Naive thymus-derived CD4-positive, alpha-beta T cell (primary cell): Measurements from ENCODE around the gene SLC22A31. TPM values are rescaled to one million over a fixed set of nuclear protein-coding genes. Genes with fewer than 3 reads are reported as not detected.

Experiments
- ATAC-seq: fragments of 150-1000 bp; cut with Tn5 transposase; 2 replicates; pipeline ENCODE4 v1.10.0; 2021; ENCODE audit warnings: mild to moderate bottlenecking, moderate library complexity
- CTCF ChIA-PET: fragments of 350-600 bp; sonication (Branson Sonifier 250); formaldehyde crosslinking; loops from one replicate; lab custom pipeline; 2021; ENCODE audit warnings: antibody characterized with exemption; lab: Charles Lee
- POLR2A ChIA-PET: fragments of 350-600 bp; sonication (Branson Sonifier 250); formaldehyde crosslinking; loops from one replicate; lab custom pipeline; 2021; ENCODE audit warnings: antibody characterized with exemption, inconsistent platforms; lab: Charles Lee
- DNase-seq, 9 donors: peaks; one replicate each; pipeline versions ENCODE4 v3.0.0 to v3.0.0-alpha.2; 2020 to 2022; ENCODE audit warnings: mixed read lengths in 1 of 9
- H3K27ac ChIP-seq: one replicate; pipeline ENCODE4 v1.7.0; 2013; ENCODE audit warnings: mild to moderate bottlenecking, low read depth, low read length, moderate library complexity
- H3K27me3 ChIP-seq, 2 donors: one replicate each; pipeline ENCODE4 v1.7.0; 2013; ENCODE audit warnings: low read length in 2 of 2, mild to moderate bottlenecking in 2 of 2, moderate library complexity in 2 of 2; ENCODE audit not compliant: control insufficient read depth in 2 of 2, insufficient read depth in 2 of 2
- H3K36me3 ChIP-seq, 3 experiments: 1 replicate in 2 of 3; 2 replicates in 1 of 3; pipeline ENCODE4 v1.7.0; 2013; ENCODE audit warnings: low read length in 3 of 3, mild to moderate bottlenecking in 3 of 3, moderate library complexity in 1 of 3; ENCODE audit not compliant: insufficient read depth in 3 of 3, control insufficient read depth in 2 of 3
- H3K4me1 ChIP-seq, 2 donors: one replicate each; pipeline ENCODE4 v1.7.0; 2013; ENCODE audit warnings: low read length in 2 of 2, mild to moderate bottlenecking in 2 of 2, moderate library complexity in 1 of 2; ENCODE audit not compliant: control insufficient read depth in 2 of 2, insufficient read depth in 2 of 2
- H3K4me3 ChIP-seq: 2 replicates; pipeline ENCODE4 v1.7.0; 2013; ENCODE audit warnings: mild to moderate bottlenecking, low read length
- H3K9me3 ChIP-seq, 3 experiments: 1 replicate in 2 of 3; 2 replicates in 1 of 3; pipeline ENCODE4 v1.7.0; 2013; ENCODE audit warnings: low read length in 3 of 3; ENCODE audit not compliant: control insufficient read depth in 2 of 3
- H3K27ac Mint-ChIP-seq, 9 donors: one replicate each; pipeline ENCODE4 v1.8.0; 2020 to 2022; ENCODE audit warnings: mixed read lengths in 9 of 9, mild to moderate bottlenecking in 8 of 9, moderate library complexity in 5 of 9, inconsistent platforms in 2 of 9
- H3K27me3 Mint-ChIP-seq, 5 donors: one replicate each; pipeline ENCODE4 v1.8.0; 2021 to 2022; ENCODE audit warnings: mixed read lengths in 5 of 5, mild to moderate bottlenecking in 1 of 5
- H3K36me3 Mint-ChIP-seq, 5 donors: one replicate each; pipeline ENCODE4 v1.8.0; 2020 to 2022; ENCODE audit warnings: mixed read lengths in 5 of 5, mild to moderate bottlenecking in 3 of 5, inconsistent platforms in 1 of 5
- H3K4me1 Mint-ChIP-seq, 7 donors: one replicate each; pipeline ENCODE4 v1.8.0; 2020 to 2022; ENCODE audit warnings: mixed read lengths in 7 of 7, mild to moderate bottlenecking in 3 of 7, inconsistent platforms in 1 of 7
- H3K4me3 Mint-ChIP-seq, 10 donors: one replicate each; pipeline ENCODE4 v1.8.0; 2020 to 2022; ENCODE audit warnings: mild to moderate bottlenecking in 10 of 10, mixed read lengths in 10 of 10, moderate library complexity in 6 of 10, inconsistent platforms in 2 of 10
- H3K9me3 Mint-ChIP-seq, 11 donors: one replicate each; pipeline ENCODE4 v1.8.0; 2020 to 2022; ENCODE audit warnings: mixed read lengths in 11 of 11, mild to moderate bottlenecking in 4 of 11, inconsistent platforms in 1 of 11, moderate library complexity in 1 of 11
- intact Hi-C, 2 donors: fragments of 100-400 bp; cut with micrococcal nuclease; formaldehyde crosslinking; loops; one replicate each; pipeline ENCODE4 v1.15.1; 2023
- polyA plus RNA-seq, 2 donors: library from polyadenylated mRNA; unstranded; fragments of 300-500 nt; fragmentation: Illumina TruSeq; gene quantifications; one replicate each; pipeline ENCODE4 v1.2.3, GENCODE V29; 2021
- total RNA-seq, 6 experiments: library from RNA in 5 of 6; stranded (reverse) in 5 of 6; gene quantifications; 1 replicate in 5 of 6; 2 replicates in 1 of 6; pipeline ENCODE4 v1.2.3 and lab custom pipeline; 2021 to 2026

SLC22A31 gene
- total and polyA plus RNA-seq, 7 experiments from 2014 or later = 0.33 to 4.4 (median 1.8) TPM

DNA sequence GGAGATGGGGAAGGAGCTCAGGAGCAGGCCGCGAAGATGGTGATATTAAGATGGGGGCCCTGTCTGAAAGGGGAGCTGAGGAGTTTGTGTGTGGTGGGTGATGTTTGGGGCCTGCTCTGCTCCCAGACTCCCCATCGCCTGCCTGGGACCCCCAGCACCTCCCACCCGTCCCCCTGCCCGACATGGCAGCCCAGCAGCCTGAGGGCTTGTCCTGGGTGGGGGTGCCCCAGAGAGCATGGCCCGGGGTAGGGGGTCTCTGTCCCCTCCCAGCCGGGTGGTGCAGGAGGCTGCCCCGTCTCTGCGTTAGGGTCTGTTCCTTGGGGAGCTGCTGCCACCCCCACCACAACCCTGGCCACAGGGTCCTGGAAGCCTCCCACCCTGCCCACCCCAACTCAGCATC lies 23.6 kb downstream of the SLC22A31 start:
- CTCF ChIA-PET = no interaction called here
- no peaks in the 10 kb centered on the region for H3K9me3 ChIP-seq
- peaks cover 0 to 5% of the 10 kb centered on the region in 2 donors for H3K4me1 ChIP-seq
- intact Hi-C loops = loop anchor here in 1 of 2 donors (10.0 kb wide), 1 partner anchor 722 kb away; the partner anchor contains the start of gene ZFPM1
- no peak overlapping the region for H3K4me3 ChIP-seq
- peaks cover 0 to 7% (median under 1%) of the 10 kb centered on the region in 7 donors for H3K4me1 Mint-ChIP-seq
- no peak overlapping the region for H3K27ac ChIP-seq
- ATAC-seq (no peak), DNase-seq (no peak)
- POLR2A ChIA-PET = interaction anchor here (1.1 kb wide), 1 partner anchor 9 kb away, joined by 3 read pairs; no protein-coding TSS in a partner anchor
- no peak overlapping the region for H3K4me3 Mint-ChIP-seq
- no peaks in the 10 kb centered on the region for H3K27me3 Mint-ChIP-seq
- no peak overlapping the region for H3K27ac Mint-ChIP-seq
- no peaks in the 10 kb centered on the region for H3K9me3 Mint-ChIP-seq
- H3K27me3 ChIP-seq = no peaks in the 10 kb centered on the region
- no peaks in the 10 kb centered on the region for H3K36me3 Mint-ChIP-seq
- H3K36me3 ChIP-seq = no peaks in the 10 kb centered on the region

DNA sequence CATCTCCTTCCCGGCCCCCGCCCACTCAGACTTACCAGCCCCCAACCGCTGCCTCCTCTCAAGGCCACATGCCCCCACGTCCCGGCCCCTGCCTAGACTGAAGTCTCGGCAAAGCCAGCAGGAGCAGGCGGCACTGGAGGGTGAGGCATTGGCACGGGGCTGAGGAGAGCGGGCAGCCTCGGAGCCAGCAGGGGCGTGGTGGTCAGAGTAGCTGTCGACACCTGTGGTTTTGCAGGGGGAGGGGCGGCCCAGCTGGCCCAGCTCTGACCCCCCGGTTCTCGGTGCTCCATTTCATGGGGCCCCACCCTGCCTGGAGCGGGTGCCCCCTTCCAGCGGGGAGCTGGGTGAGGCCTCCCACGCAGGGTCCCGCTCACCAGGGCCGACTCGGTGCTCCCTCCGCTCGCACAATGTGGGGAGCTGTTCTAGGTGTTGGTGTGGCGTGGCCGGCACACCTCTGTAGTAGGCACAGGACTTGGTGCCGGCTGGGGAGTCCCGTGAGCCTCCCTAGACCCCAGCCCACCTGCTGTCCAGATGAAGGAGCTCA lies 24.1 kb downstream of the SLC22A31 start:
- Histone ChIP-seq H3K27ac (no peak overlapping the region), H3K4me3 (no peak overlapping the region), H3K9me3 (no peaks in the 10 kb centered on the region), H3K36me3 (no peaks in the 10 kb centered on the region), H3K27me3 (no peaks in the 10 kb centered on the region), H3K4me1 (peaks cover 0 to under 1% of the 10 kb centered on the region in 2 donors)
- ChIA-PET POLR2A (no interaction called here), CTCF (no interaction called here)
- no peaks in the 10 kb centered on the region for H3K27me3 Mint-ChIP-seq
- no peaks in the 10 kb centered on the region for H3K9me3 Mint-ChIP-seq
- H3K27ac Mint-ChIP-seq = no peak overlapping the region
- intact Hi-C loops = loop anchor here in 1 of 2 donors (10.0 kb wide), 1 partner anchor 721 kb away; the partner anchor contains the start of gene ZFPM1
- peaks cover 0 to 2% (median 0%) of the 10 kb centered on the region in 7 donors for H3K4me1 Mint-ChIP-seq
- DNase-seq = no peak
- no peaks in the 10 kb centered on the region for H3K36me3 Mint-ChIP-seq
- no peak overlapping the region for H3K4me3 Mint-ChIP-seq
- no peak for ATAC-seq

DNA sequence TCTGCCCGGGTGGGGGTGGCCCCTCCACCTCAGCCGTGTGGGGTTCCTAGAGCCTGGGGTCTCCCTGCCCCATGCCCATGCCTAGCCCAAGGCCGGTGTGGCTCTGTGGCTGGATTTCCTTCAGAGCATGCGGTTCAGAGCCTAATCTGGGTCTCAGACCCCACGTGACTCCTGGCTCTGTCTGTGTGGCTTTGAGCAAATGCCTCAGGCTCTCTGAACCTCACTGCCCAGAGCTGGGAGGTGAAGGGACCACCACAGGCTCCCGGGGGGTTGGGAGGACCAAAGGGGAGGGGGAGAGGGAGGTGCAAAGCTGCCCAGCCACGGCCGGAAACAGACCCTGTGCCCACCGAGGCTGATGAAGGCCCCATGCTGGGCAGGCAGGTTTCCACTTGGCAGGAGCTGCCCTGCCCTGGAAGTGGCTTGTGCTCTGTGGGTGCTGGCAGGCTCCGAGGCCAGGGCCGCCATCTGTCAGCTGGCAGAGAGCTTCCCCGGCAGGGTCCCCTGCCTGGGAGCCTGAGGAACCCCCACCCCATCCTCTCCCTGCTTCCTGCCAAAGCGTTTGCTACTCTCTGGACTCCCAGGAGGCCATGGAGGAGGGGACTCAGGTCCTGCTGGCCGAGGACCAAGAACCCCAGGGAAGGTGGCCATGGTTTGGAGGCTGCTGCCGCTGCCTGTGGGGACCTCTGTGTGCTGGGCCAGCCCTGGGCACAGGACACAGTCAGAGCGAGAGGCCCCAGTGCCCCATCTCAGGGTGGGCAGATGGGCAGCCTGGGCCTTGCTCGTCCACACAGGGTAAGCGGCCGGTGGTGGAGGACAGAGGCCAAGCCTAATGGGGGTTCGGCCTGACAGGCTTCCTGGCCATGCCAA lies 24.8 kb downstream of the SLC22A31 start:
- H3K9me3 ChIP-seq = no peaks in the 10 kb centered on the region
- H3K27me3 ChIP-seq = no peaks in the 10 kb centered on the region
- H3K27ac ChIP-seq = no peak overlapping the region
- ChIA-PET POLR2A (no interaction called here), CTCF (no interaction called here)
- H3K4me3 Mint-ChIP-seq = no peak overlapping the region
- intact Hi-C loops = loop anchor here in 1 of 2 donors (10.0 kb wide), 1 partner anchor 721 kb away; the partner anchor contains the start of gene ZFPM1
- ATAC-seq (no peak), DNase-seq (no peak)
- no peaks in the 10 kb centered on the region for H3K36me3 ChIP-seq
- no peaks in the 10 kb centered on the region for H3K36me3 Mint-ChIP-seq
- no peaks in the 10 kb centered on the region for H3K9me3 Mint-ChIP-seq
- no peak overlapping the region for H3K4me3 ChIP-seq
- H3K4me1 Mint-ChIP-seq = peaks cover 5% of the 10 kb centered on the region in 7 donors
- H3K4me1 ChIP-seq = peaks cover 6% of the 10 kb centered on the region in 2 donors
- no peak overlapping the region for H3K27ac Mint-ChIP-seq
- peaks cover 0 to 5% (median 0%) of the 10 kb centered on the region in 5 donors for H3K27me3 Mint-ChIP-seq

DNA sequence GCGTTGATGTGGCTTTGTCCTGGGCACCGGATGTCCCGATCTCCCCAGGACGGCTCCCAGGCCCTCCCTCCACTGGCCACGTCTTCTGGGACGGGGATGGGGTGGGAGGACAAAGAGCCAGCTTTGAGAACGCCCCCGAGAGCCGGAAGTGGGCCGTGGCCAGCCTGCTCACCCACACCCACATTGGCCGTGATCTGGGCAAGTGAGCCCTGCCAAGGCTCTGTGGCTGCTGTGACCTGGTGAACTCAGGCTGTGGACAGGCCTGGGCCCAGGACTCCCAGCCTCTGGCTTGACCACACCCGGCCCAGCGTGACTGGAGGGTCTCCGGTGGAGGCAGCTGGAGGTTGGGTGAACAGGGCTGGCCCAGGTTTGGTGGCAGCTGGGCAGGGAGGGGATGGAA lies 25.5 kb downstream of the SLC22A31 start:
- Histone ChIP-seq H3K27me3 (no peaks in the 10 kb centered on the region), H3K27ac (no peak overlapping the region), H3K4me1 (peaks cover 8 to 12% of the 10 kb centered on the region in 2 donors), H3K4me3 (no peak overlapping the region), H3K9me3 (no peaks in the 10 kb centered on the region), H3K36me3 (no peaks in the 10 kb centered on the region)
- CTCF ChIA-PET = interaction anchor here (1.6 kb wide), 1 partner anchor 39 kb away, joined by 3 read pairs; no protein-coding TSS in a partner anchor
- H3K4me3 Mint-ChIP-seq = no peak overlapping the region
- intact Hi-C loops = loop anchor here in 1 of 2 donors (5.0 to 10.0 kb wide), 2 partner anchors 387 to 720 kb away; partner anchors contain the start of genes RPL13 and ZFPM1
- POLR2A ChIA-PET = no interaction called here
- no peak overlapping the region for H3K27ac Mint-ChIP-seq
- H3K27me3 Mint-ChIP-seq = peaks cover 0 to 6% (median 0%) of the 10 kb centered on the region in 5 donors
- H3K36me3 Mint-ChIP-seq = no peaks in the 10 kb centered on the region
- ATAC-seq (no peak), DNase-seq (no peak)
- H3K4me1 Mint-ChIP-seq = peaks cover 6 to 9% (median 7%) of the 10 kb centered on the region in 7 donors
- no peaks in the 10 kb centered on the region for H3K9me3 Mint-ChIP-seq

DNA sequence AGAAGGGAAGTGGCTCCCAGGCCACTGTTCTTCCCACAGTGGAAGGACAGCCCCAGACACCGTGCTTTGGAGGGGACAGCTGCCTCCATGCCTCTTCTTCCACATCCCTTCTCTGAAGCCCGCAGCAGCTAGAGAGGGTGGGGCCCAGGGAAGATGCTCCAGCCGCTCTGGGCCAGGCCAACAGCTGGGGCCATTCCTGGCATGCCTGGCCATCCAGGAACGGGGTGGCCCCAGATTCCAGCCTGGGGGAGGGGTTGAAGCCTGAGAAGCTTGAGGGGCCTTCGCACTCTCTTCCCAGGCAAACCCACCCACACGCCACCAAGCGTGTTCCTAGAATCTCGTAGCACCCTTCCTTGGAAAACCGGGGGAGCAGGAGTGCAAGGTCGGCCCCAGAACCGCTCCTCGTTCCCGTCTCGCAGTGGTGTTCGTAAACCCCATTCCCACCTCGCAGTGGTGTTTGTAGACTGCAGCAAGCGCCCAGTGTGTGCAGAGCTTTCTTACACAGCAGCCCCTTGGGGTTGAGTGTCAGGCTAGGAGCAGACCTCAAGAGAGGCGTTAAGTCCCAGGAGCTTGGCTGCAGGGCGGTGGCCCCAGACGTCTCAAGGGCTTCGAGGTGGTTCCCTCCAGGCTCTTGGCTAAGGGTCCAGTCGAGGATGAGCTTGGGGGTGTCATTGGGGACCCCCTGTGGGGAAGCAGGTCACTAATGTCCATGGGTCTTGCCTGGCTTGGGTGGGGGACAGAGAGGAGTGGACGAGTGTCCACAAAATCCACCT lies 26.1 kb downstream of the SLC22A31 start:
- Histone ChIP-seq H3K4me3 (no peak overlapping the region), H3K4me1 (peaks cover 8 to 13% of the 10 kb centered on the region in 2 donors), H3K27ac (no peak overlapping the region), H3K27me3 (no peaks in the 10 kb centered on the region), H3K9me3 (no peaks in the 10 kb centered on the region), H3K36me3 (no peaks in the 10 kb centered on the region)
- H3K27ac Mint-ChIP-seq = no peak overlapping the region
- intact Hi-C loops = loop anchor here in 1 of 2 donors (5.0 to 10.0 kb wide), 2 partner anchors 388 to 719 kb away; partner anchors contain the start of genes RPL13 and ZFPM1
- POLR2A ChIA-PET = interaction anchor here (1.1 kb wide), 2 partner anchors 10 to 317 kb away, joined by 3 read pairs; partner anchors contain the start of genes GALNS and TRAPPC2L
- ATAC-seq = no peak
- peaks cover 6 to 9% (median 7%) of the 10 kb centered on the region in 7 donors for H3K4me1 Mint-ChIP-seq
- CTCF ChIA-PET = interaction anchor here (1.6 kb wide), 1 partner anchor 39 kb away, joined by 3 read pairs; no protein-coding TSS in a partner anchor
- no peaks in the 10 kb centered on the region for H3K36me3 Mint-ChIP-seq
- peaks cover 0 to 6% (median 0%) of the 10 kb centered on the region in 5 donors for H3K27me3 Mint-ChIP-seq
- H3K9me3 Mint-ChIP-seq = no peaks in the 10 kb centered on the region
- no peak overlapping the region for H3K4me3 Mint-ChIP-seq
- DNase-seq = no peak
